Calu3 (cell line): ENCODE results near the gene NRCAM. TPM values are rescaled to one million over a fixed set of nuclear protein-coding genes. Genes with fewer than 3 reads are reported as not detected.
A peak's percentile ranks its signal among the peaks of the same experiment; 100 is the strongest.

Experiments
- BruUV-seq: library from RNA; stranded (reverse); fragments of 400-500 nt; replicated peaks from 2 replicates; lab custom pipeline; 2021; lab: Mats Ljungman, UMichigan
- CTCF ChIA-PET: fragments of 300-600 bp; sonication (Branson Sonifier 250); formaldehyde crosslinking; loops from one replicate; lab custom pipeline; 2022; ENCODE audit warnings: antibody characterized with exemption; lab: Charles Lee
- DNase-seq: peaks from one replicate; pipeline ENCODE4 v3.0.0; 2022
- H3K27ac Mint-ChIP-seq: one replicate; pipeline ENCODE4 v1.8.0; 2022; ENCODE audit warnings: mixed read lengths; ENCODE audit not compliant: unreplicated experiment
- H3K27me3 Mint-ChIP-seq: one replicate; pipeline ENCODE4 v1.8.0; 2022; ENCODE audit warnings: mixed read lengths; ENCODE audit not compliant: unreplicated experiment
- H3K36me3 Mint-ChIP-seq: one replicate; pipeline ENCODE4 v1.8.0; 2022; ENCODE audit warnings: mild to moderate bottlenecking, moderate library complexity, mixed read lengths; ENCODE audit not compliant: insufficient read depth, unreplicated experiment
- H3K4me1 Mint-ChIP-seq: one replicate; pipeline ENCODE4 v1.8.0; 2022; ENCODE audit warnings: mild to moderate bottlenecking, low read depth, mixed read lengths; ENCODE audit not compliant: unreplicated experiment
- H3K4me3 Mint-ChIP-seq: one replicate; pipeline ENCODE4 v1.8.0; 2022; ENCODE audit warnings: mild to moderate bottlenecking, low read depth, moderate library complexity, mixed read lengths; ENCODE audit not compliant: unreplicated experiment
- H3K9me3 Mint-ChIP-seq: one replicate; pipeline ENCODE4 v1.8.0; 2022; ENCODE audit warnings: low read depth, mixed read lengths; ENCODE audit not compliant: unreplicated experiment
- CTCF ChIP-seq: fragments of 200-600 bp; IDR thresholded peaks from one replicate; pipeline ENCODE4 v1.8.0; 2022; ENCODE audit warnings: antibody characterized with exemption; ENCODE audit not compliant: unreplicated experiment
- intact Hi-C: fragments of 100-400 bp; cut with micrococcal nuclease; formaldehyde crosslinking; loops from one replicate; pipeline ENCODE4 v1.10.0; 2022; ENCODE audit not compliant: unreplicated experiment
- total RNA-seq: library from RNA; stranded (reverse); gene quantifications from 2 replicates; pipeline ENCODE4 v1.2.3, GENCODE V29; 2022

Gene NRCAM
- total RNA-seq, 1 experiment from 2014 or later: 15.0 TPM

GRCh38 chr7:108246227-108246837 is 209.9 kb downstream of the NRCAM start:
- no peaks in the 10 kb centered on the region for H3K9me3 Mint-ChIP-seq
- peaks cover 47% of the 10 kb centered on the region for H3K4me1 Mint-ChIP-seq
- intact Hi-C loops: no loop called here
- H3K36me3 Mint-ChIP-seq: no peaks in the 10 kb centered on the region
- TF ChIP-seq CTCF: no peak
- DNase-seq: peak; percentile 37
- peak overlapping the region; percentile 57 for H3K27ac Mint-ChIP-seq
- no peaks in the 10 kb centered on the region for H3K27me3 Mint-ChIP-seq
- peak overlapping the region; percentile 11 for H3K4me3 Mint-ChIP-seq
- no TSS peak for BruUV-seq
- CTCF ChIA-PET: no interaction called here

GRCh38 chr7:108245523-108246226 is 210.6 kb downstream of the NRCAM start:
- no peak for TF ChIP-seq CTCF
- H3K36me3 Mint-ChIP-seq: no peaks in the 10 kb centered on the region
- no peaks in the 10 kb centered on the region for H3K9me3 Mint-ChIP-seq
- peak overlapping the region; percentile 57 for H3K27ac Mint-ChIP-seq
- peak overlapping the region; percentile 11 for H3K4me3 Mint-ChIP-seq
- CTCF ChIA-PET: no interaction called here
- BruUV-seq: no TSS peak
- DNase-seq: no peak
- no peaks in the 10 kb centered on the region for H3K27me3 Mint-ChIP-seq
- H3K4me1 Mint-ChIP-seq: peaks cover 53% of the 10 kb centered on the region
- intact Hi-C loops: no loop called here

GRCh38 chr7:108244110-108244509 is 212.1 kb downstream of the NRCAM start:
- intact Hi-C loops: no loop called here
- Mint-ChIP-seq H3K36me3 (no peaks in the 10 kb centered on the region), H3K27ac (peak overlapping the region; percentile 57), H3K4me1 (peaks cover 48% of the 10 kb centered on the region), H3K4me3 (no peak overlapping the region), H3K9me3 (no peaks in the 10 kb centered on the region), H3K27me3 (no peaks in the 10 kb centered on the region)
- CTCF ChIA-PET: no interaction called here
- no TSS peak for BruUV-seq
- no peak for DNase-seq
- TF ChIP-seq CTCF: no peak

GRCh38 chr7:108239501-108240225 is 216.6 kb downstream of the NRCAM start:
- Mint-ChIP-seq H3K27me3 (no peaks in the 10 kb centered on the region), H3K4me1 (peaks cover 33% of the 10 kb centered on the region), H3K36me3 (peaks cover 7% of the 10 kb centered on the region), H3K4me3 (no peak overlapping the region), H3K9me3 (no peaks in the 10 kb centered on the region), H3K27ac (peak overlapping the region; percentile 39)
- intact Hi-C loops: no loop called here
- no peak for DNase-seq
- no TSS peak for BruUV-seq
- CTCF ChIA-PET: no interaction called here
- TF ChIP-seq CTCF: no peak
